Measurements from ENCODE around the gene NRDE2.
"Not testable (repeated sequence)": the region's sequence is repeated elsewhere in the genome, so short reads cannot be mapped to it uniquely, and the experiment has no call there.

The NRDE2 gene

DNA sequence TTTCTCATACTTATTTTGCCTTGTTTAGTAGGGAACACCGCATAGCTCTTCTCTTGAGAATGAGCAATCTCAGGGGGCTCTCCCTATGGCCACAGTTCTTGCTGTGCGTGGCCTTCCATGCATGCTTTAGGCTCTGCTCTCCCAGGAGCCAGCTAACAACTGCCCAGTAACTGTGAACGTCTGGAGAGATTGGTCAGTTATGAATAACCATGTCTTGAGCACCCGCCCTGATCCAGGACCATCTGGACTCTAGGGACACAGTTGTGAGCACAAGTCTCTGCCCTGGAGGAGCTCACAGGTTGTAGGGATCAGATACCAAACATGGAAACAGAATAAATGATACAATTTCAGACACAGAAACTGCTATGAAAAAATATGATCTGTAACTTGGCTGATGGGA, 63.3 kb downstream of the NRDE2 start:
- no peak for DNase-seq

DNA sequence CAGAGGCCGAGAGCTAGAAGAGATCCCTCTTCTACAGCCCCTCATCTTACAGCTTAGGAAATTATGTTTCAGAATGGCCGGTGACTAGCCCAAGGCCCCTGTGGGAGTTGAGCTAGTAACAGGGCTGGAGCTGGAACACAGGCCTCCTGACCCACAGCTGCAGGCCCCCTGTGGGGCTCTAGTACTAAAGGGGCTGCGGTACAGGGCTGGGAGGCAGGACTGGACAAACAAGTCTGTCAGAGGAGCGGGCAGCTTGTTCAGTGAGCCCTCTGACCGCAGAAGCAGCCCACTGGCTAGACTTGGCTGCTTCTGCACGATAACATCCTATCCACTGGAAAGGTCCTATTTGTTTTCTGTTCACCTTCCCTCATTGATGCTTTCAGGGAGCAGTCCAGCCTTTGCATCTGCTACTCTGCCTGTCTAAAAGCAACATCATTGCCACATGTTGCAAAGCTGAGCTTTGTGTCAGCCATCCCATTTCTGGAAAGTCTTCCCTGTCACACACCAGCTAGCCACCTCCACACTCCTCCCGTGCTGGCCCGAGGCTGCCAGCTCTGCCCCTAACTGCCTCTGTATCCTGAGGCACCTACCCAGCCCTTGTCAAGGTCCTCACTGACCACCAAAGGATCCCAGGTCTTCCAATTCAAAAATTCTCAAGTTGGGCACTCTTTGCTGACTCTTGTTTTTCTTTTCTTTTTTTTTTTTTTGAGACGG, 65.1 kb downstream of the NRDE2 start:
- no peak for DNase-seq

DNA sequence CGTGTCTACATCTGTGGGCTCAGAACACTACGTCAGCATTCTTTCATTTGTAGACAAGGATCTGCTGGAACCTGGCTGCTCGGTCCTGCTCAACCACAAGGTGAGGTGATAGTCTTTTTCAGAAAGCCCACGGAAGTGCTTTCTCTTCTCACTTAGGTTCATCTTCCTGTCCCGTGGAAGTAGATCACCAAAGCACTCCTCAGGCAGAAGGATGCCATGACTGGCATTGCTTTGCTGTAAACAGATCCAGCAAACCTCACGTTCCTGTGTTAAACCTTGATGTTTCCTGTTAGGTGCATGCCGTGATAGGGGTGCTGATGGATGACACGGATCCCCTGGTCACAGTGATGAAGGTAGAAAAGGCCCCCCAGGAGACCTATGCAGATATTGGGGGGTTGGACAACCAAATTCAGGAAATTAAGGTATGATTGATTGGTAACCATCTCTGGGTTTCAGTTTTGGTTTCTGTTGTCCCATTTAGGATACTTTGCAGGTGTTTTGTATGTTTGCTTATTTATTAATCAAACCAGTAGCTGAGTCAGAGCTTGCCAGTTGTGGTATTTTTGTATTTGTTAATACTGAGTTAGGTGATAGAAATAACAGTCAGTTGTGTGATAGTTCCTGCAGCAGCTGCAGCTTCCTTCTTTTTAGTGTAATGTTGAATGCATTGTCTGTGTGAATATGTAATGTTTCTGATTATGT, 67.8 kb downstream of the NRDE2 start:
- no peak for DNase-seq

DNA sequence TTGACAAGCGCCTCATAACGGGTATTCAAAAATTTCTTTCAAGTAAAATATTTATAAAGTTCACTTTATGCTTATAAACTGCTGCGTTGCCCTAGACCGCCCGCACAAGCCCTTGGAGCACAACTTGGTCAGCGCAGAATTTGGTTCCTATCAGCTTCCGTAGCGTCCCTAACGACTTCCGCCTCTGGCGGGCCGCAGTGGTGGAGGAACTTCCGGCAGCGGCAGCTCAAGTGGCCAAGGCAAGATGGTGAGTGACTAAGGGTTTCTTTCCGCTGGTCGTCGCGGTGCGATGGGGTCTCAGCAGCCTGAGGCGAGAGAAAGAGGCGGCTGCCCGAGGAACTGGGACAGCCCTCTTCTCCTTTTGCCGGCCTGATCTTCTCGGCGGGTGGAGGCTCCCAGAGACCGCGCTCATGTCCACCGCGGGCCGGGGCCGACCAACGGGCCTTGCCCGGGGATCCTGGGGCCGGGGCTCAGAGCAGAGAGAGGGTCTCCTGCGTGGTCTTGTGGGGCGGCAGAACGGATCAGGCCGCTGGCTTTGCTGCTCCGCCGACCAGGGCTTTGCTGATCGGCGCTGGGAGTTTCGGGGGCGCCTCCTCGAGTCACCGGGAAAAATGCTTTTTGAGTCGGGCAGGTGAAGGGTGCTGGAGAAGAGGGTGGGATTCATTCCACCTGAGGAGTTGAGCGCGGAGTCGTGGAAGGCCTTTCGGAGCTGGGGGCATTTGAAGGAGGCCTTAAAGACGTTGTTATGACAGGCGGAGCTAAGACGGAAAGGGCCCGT, 75.2 kb downstream of the NRDE2 start, which contains the start of gene PSMC1:
Gene PSMC1 (plus strand): TSS at position 200 of the 778 bp plus-strand sequence. CDS start 45 bp downstream, at position 245.
- DNase-seq: peak; percentile 93

DNA sequence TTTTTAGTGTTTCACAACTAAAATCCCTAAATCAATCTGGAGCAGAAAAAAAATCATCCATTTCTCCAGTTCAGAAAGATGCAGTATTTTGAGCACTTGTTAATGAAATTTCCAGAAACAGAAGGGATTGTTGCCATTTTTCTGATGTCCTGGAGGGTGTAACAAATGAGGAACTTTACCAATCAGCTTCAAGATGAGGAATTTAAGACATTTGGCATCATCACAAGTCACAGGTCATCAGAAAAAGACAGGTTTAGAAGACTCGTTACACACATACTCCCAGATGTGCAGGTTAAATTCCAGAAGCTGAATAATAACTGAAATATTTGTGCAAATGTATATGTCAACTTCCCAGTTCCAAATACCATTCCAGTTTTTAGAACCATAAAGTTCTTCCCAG, 75.9 kb downstream of the NRDE2 start:
- peak; percentile 14 for DNase-seq

DNA sequence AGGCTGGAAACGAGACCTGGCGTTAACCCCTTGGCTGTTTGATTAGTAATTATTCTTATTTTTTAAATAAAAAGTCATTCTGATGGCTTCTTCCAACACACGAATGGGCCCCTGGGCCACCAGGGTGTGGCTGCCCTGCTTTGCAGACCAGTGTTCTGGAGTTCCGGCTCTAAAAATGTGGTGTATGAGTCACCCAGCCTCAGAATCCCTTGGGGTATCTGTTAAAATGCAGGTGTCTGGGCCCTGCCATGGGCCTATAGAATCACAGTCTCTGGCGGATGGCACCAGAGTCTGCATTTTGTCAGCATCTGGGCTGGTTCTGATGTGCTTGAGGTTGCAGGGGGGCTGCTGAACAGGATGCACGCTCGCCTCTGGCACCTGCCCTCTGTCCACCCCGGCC, 77.9 kb downstream of the NRDE2 start:
- peak; percentile 36 for DNase-seq

DNA sequence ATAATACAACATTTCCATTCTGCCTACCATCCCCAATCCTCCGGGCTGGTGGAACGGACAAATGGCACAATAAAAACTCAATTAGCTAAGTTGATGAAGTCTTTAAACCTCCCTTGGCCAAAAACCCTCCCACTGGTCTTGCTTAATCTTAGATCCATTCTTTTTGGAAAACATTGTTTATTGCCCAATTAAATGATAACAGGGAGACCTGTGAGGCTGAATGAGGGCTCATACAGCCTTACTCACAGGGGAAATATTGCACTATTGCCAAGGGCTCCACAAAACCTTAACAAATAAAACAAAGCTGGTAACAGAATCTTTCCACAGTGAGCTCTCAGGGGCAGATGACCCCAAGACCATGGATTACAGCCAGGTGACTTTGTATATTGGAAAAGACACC, 83.1 kb downstream of the NRDE2 start:
- no peak for DNase-seq

DNA sequence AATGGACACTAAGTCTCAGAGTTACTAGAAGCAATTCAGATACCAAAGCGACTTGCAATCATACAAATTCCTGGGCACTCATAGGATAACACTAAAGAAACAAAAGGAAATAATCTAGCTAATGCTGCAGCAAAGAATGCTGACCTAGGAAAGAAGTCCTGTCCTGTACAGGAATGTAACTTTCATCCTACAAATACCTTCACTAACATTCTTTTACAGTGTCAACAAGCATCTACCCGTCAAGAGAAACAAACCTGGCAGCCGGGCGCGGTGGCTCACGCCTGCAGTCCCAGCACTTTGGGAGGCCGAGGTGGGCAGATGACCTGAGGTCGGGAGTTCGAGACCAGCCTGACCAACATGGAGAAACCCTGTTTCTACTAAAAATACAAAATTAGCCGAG, 84.3 kb downstream of the NRDE2 start:
- DNase-seq: not testable (repeated sequence)

DNA sequence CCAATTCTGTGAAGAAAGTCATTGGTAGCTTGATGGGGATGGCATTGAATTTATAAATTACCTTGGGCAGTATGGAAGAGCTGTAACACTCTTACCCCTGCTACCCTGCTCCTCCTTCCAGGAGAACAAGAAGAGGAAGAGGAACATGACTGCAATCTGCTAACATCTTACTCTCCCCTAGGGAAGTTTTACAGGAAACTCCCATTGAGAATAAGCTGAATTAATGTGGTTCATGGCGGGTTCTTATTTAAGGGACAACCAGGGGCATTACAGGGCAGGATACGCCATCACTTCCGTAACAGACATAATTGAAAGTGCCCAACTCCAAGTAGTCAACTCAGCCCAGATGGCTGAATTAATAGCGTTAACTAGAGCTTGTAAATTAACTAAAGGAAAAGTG, 84.8 kb downstream of the NRDE2 start:
- DNase-seq: no peak

DNA sequence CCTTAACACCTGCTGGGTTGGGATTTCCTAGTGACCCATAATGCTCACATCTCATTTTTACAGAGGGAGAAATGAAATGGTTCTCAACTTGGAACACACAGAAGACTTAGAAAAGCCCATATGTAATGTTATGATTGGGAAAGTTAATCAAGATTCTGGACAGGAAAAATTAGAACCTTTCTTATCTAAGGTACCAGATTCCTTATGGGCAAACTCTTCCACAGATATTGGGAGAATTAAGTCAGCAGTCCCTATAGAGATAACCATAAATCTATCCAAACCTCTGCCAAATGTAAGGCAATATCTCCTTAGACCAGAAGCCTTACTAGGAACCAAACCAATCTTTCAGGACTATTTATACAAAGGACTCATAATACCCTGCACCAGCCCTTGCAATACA, 89.3 kb downstream of the NRDE2 start:
- no peak for DNase-seq

DNA sequence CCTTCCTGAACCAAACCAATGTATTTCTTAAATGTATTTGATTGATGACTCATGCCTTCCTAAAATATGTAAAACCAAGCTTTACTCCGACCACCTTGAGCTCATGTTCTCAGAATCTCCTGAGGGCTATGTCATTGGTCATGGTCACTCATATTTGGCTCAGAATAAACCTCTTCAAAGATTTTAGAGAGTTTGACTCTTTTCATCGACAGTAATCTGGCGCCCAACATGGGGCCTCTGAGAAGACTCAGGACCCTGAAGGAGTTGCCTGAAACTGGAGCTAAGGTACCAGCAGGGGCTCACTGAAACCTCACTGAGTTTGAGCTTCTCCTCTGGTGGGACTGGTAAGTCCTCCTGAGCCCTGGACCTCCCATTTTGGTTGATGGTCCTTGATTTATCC, 92.6 kb downstream of the NRDE2 start:
- DNase-seq: no peak

DNA sequence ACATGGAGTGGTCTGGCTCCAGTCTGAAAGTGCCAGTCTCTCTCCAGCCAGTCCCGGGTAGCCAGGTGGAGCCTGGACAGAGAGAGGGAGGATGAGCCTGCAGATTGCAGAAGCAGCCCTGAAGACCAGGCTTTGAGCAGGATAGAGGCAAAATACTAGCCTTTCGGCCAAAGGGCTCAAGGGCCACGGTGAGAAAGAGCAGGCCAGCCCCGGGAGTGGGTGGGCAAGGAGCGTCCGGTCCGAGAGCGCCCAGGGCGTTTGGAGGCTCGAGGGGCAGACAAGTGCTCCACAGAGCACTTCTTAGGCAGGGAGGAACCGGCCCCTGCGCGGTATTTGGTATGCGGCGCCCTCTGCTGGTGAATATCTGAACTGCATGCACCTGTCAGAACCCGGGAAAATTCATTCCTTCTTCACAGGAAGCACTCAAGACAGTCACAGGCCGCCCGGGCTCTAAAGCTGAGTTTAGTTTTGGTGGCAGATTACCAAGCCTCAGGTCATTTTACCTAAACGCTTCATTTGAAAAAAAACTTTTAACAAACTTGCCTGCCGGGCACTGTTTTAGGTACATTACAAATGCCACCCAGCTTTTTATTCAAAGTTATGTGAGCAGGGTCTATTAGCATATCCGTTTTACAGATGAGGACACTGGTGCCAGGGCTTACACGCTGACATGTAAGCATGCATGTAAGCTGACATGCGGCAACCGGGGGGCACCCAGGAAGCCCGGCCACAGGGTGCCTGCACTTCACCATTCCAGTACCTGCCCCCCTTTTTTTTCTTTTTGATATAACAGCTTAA, 96.4 kb downstream of the NRDE2 start:
- peak; percentile 62 for DNase-seq

DNA sequence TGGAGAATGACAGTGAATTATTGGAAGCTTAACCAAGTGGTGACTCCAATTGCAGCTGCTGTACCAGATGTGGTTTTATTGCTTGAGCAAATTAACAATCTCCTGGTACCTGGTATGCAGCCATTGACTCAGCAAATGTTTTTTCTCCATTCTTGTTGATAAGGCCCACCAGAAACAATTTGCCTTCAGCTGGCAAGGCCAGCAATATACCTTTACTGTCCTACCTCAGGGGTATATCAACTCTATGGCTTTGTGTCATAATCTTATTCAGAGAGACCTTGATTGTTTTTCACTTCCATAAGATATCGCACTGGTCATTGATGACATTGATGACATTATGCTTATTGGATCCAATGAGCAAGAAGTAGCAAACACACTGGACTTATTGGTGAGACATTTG, 101.8 kb downstream of the NRDE2 start:
- not testable (repeated sequence) for DNase-seq

DNA sequence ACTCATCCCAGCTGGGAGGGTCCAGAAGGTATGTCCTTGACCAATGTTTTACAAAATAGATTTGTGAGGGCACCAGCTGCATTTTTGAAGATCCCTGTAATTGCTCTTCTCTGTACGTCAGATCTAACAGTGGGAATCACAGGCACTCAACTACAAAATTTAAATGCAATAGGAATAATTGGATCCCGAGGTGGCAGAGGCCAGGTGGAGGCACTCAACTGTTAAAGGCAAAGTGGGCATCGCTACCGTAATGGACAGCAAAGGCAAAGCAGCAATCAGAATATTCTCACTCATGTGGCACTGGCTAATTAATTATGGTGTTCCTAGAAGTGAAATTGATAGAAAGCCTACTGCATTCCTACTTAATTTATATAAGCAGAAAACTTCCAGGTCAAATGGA, 103.3 kb downstream of the NRDE2 start:
- no peak for DNase-seq
